NT2/D1 (cell line): Measurements from ENCODE around the gene AOAH.
"Not testable (repeated sequence)": the region's sequence is repeated elsewhere in the genome, so short reads cannot be mapped to it uniquely, and the experiment has no call there.

Source experiments
- DNase-seq: peaks from one replicate; pipeline ENCODE4 v3.0.0-alpha.2; 2011; ENCODE audit warnings: low read depth, low spot score
- H3K27me3 ChIP-seq: 2 replicates; pipeline ENCODE4 v1.6.0; 2011; ENCODE audit warnings: mild to moderate bottlenecking; ENCODE audit not compliant: insufficient read length, insufficient read depth
- H3K36me3 ChIP-seq: 2 replicates; pipeline ENCODE4 v1.6.1; 2011; ENCODE audit warnings: mild to moderate bottlenecking, low read length, mixed read lengths; ENCODE audit not compliant: insufficient read depth, insufficient read length
- H3K4me1 ChIP-seq: 2 replicates; pipeline ENCODE4 v1.5.1; 2011; ENCODE audit not compliant: insufficient read depth, insufficient read length
- H3K4me3 ChIP-seq: 2 replicates; pipeline ENCODE4 v1.5.1; 2011; ENCODE audit warnings: low read depth; ENCODE audit not compliant: insufficient read length
- H3K9ac ChIP-seq: 2 replicates; pipeline ENCODE4 v1.6.0; 2011; ENCODE audit warnings: low read depth; ENCODE audit not compliant: insufficient read length
- H3K9me3 ChIP-seq: 2 replicates; pipeline ENCODE4 v1.5.1; 2011; ENCODE audit warnings: mild to moderate bottlenecking, low read length; ENCODE audit not compliant: insufficient read depth
- SUZ12 ChIP-seq: IDR thresholded peaks from 2 replicates; pipeline ENCODE4 v1.6.1; 2011; ENCODE audit not compliant: insufficient read length, insufficient read depth; ENCODE audit errors: extremely low read depth
- YY1 ChIP-seq: IDR thresholded peaks from 2 replicates; pipeline ENCODE4 v1.6.1; 2011; ENCODE audit not compliant: insufficient read length, insufficient read depth
- ZNF274 ChIP-seq: IDR thresholded peaks from 2 replicates; pipeline ENCODE4 v1.6.1; 2011; ENCODE audit warnings: mild to moderate bottlenecking, low read depth, low read length

Gene AOAH

GRCh38 chr7:36650320-36650719 lies 74.0 kb downstream of the AOAH start:
- no peak overlapping the region for H3K4me3 ChIP-seq
- H3K4me1 ChIP-seq, result peaks cover 9% of the 10 kb centered on the region
- H3K9me3 ChIP-seq, result no peaks in the 10 kb centered on the region
- no peak overlapping the region for H3K9ac ChIP-seq
- TF ChIP-seq SUZ12 (no peak), ZNF274 (no peak), YY1 (no peak)
- no peaks in the 10 kb centered on the region for H3K27me3 ChIP-seq
- no peak for DNase-seq
- H3K36me3 ChIP-seq, result no peaks in the 10 kb centered on the region

DNA sequence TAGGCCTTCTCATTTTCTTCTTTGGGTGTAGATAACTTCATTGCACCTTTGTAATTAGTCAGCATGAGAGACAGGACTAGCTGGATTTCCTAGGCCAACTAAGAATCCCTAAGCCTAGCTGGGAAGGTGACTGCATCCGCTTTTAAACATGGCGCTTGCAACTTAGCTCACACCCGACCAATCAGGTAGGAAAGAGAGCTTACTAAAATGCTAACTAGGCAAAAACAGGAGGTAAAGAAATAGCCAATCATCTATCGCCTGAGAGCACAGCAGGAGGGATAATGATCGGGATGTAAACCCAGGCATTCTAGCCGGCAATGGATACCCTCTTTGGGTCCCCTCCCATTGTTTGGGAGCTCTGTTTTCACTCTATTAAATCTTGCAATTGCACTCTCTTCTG lies 75.0 kb downstream of the AOAH start:
- not testable (repeated sequence) for DNase-seq, H3K36me3 ChIP-seq, H3K9me3 ChIP-seq, H3K9ac ChIP-seq, H3K27me3 ChIP-seq, H3K4me1 ChIP-seq, H3K4me3 ChIP-seq

- Histone ChIP-seq H3K4me3 (no peak overlapping the region), H3K4me1 (peaks cover 4% of the 10 kb centered on the region), H3K9me3 (no peaks in the 10 kb centered on the region), H3K36me3 (no peaks in the 10 kb centered on the region), H3K27me3 (no peaks in the 10 kb centered on the region), H3K9ac (no peak overlapping the region)
- TF ChIP-seq ZNF274 (no peak), SUZ12 (no peak), YY1 (no peak)
- DNase-seq, result no peak
Observed at GRCh38 chr7:36648441-36648840, 75.9 kb downstream of the AOAH start.

- Histone ChIP-seq H3K9ac (no peak overlapping the region), H3K4me3 (no peak overlapping the region), H3K36me3 (no peaks in the 10 kb centered on the region), H3K27me3 (no peaks in the 10 kb centered on the region), H3K9me3 (no peaks in the 10 kb centered on the region), H3K4me1 (peaks cover 2% of the 10 kb centered on the region)
- TF ChIP-seq SUZ12 (no peak), ZNF274 (no peak), YY1 (no peak)
- DNase-seq, result no peak
Observed at GRCh38 chr7:36644625-36645422, 79.5 kb downstream of the AOAH start.

DNA sequence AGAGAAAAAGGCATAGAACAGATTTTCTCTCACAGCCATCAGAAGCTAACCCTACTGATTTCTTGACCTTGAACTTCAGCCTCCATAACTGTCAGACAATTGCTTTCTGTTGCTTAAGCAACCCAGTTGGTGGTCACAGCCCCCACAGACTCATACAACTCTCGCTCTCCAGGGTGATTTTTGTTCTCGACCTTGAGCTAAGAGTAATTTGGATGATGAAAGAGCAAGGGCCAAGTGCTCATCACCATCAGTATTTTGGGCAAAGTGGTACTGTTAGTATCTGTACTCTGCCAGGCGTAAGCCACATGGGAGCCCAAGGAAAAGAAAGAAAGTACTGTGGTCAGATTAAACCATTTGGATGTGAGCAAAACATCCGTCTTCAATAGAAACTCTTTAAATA lies 81.9 kb downstream of the AOAH start:
- Histone ChIP-seq H3K4me3 (no peak overlapping the region), H3K36me3 (no peaks in the 10 kb centered on the region), H3K9ac (no peak overlapping the region), H3K4me1 (peaks cover 4% of the 10 kb centered on the region), H3K27me3 (no peaks in the 10 kb centered on the region), H3K9me3 (no peaks in the 10 kb centered on the region)
- DNase-seq, result no peak
- TF ChIP-seq SUZ12 (no peak), YY1 (no peak), ZNF274 (no peak)

DNA sequence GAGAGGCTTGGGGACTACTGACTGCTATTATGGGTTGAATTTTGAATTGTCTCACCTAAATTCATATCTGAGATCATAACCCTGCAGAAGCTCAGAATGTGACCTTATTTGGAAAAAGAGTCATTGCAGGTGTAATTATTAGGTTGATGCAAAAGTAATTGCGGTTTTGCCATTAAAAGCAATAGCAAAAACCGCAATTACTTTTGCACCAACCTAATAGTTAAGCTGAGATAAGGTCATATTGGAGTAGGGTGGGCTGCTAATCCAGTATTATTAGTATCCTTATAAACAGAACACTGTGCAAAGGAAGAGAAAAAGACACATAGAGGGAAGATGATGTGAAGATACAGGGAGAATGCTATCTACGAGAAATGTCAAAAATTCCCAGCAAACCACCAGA lies 82.3 kb downstream of the AOAH start:
- Histone ChIP-seq H3K27me3 (no peaks in the 10 kb centered on the region), H3K36me3 (no peaks in the 10 kb centered on the region), H3K4me1 (peaks cover 7% of the 10 kb centered on the region), H3K9ac (no peak overlapping the region), H3K9me3 (no peaks in the 10 kb centered on the region), H3K4me3 (no peak overlapping the region)
- DNase-seq, result no peak
- TF ChIP-seq SUZ12, result no peak
- no peak for TF ChIP-seq ZNF274
- TF ChIP-seq YY1, result no peak

DNA sequence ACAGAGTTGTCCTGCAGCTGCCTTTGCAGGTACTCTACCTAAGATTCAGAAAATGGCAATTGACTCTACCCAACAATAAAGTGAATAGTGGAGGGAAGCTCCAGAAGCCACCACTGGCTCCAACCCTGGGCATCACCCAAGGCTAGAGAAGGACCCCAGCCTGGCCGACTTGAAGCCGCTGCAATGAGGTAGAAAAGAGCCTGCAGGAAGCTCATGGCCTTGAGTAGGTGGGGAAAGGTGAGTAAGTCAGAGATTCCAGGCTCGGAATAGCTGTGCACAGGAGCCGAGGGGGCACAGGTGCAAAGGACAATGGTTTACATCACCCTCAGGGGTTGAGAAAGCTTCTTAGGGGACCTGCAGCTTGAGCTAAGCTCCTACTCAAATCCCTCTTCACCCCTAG lies 83.6 kb downstream of the AOAH start:
- Histone ChIP-seq H3K9me3 (no peaks in the 10 kb centered on the region), H3K9ac (no peak overlapping the region), H3K36me3 (no peaks in the 10 kb centered on the region), H3K4me3 (no peak overlapping the region), H3K27me3 (no peaks in the 10 kb centered on the region), H3K4me1 (peaks cover 7% of the 10 kb centered on the region)
- no peak for DNase-seq
- TF ChIP-seq ZNF274, result no peak
- TF ChIP-seq YY1, result no peak
- no peak for TF ChIP-seq SUZ12

GRCh38 chr7:36639826-36640225 lies 84.5 kb downstream of the AOAH start:
- no peak for DNase-seq
- Histone ChIP-seq H3K27me3 (no peaks in the 10 kb centered on the region), H3K9me3 (no peaks in the 10 kb centered on the region), H3K4me1 (peaks cover 5% of the 10 kb centered on the region), H3K36me3 (no peaks in the 10 kb centered on the region), H3K4me3 (no peak overlapping the region), H3K9ac (no peak overlapping the region)
- TF ChIP-seq YY1 (no peak), ZNF274 (no peak), SUZ12 (no peak)
